Peyer's patch (tissue), 4 donors: ENCODE measurements around the gene LRP5. TPM values are rescaled to one million over a fixed set of nuclear protein-coding genes. Genes with fewer than 3 reads are reported as not detected.

ENCODE experiments used
- DNase-seq, 3 donors: peaks; one replicate each; pipeline ENCODE4 v3.0.0-alpha.2; 2017 to 2019
- H3K27ac ChIP-seq, 4 donors: fragments of 200-600 bp; sonication (generic); one replicate each; pipeline ENCODE4 v1.5.1; 2016 to 2019
- H3K27me3 ChIP-seq, 2 donors: fragments of 200-600 bp; sonication (generic); one replicate each; pipeline ENCODE4 v1.5.1; 2019
- H3K36me3 ChIP-seq, 3 donors: fragments of 200-600 bp; sonication (generic); one replicate each; pipeline ENCODE4 v1.5.1; 2016 to 2019
- H3K4me1 ChIP-seq, 4 donors: fragments of 200-600 bp; sonication (generic); one replicate each; pipeline ENCODE4 v1.5.1; 2016 to 2019
- H3K4me3 ChIP-seq, 4 donors: fragments of 200-600 bp; sonication (generic); 1 replicate in 3 of 4; 2 replicates in 1 of 4; pipeline ENCODE4 v1.5.1; 2016 to 2019; ENCODE audit warnings: mild to moderate bottlenecking in 1 of 4
- H3K9me3 ChIP-seq, 4 donors: fragments of 200-600 bp; sonication (generic); one replicate each; pipeline ENCODE4 v1.5.1; 2016 to 2019; ENCODE audit warnings: mild to moderate bottlenecking in 1 of 4
- POLR2A ChIP-seq, 2 donors: fragments of 450-650 bp; IDR thresholded peaks; one replicate each; pipeline ENCODE4 v1.5.1; 2017; ENCODE audit warnings: antibody characterized with exemption in 2 of 2, mild to moderate bottlenecking in 2 of 2, moderate library complexity in 2 of 2
- total RNA-seq, 4 donors: library from RNA; depleted of rRNA; stranded (reverse); fragments of >200 nt; gene quantifications; one replicate each; pipeline ENCODE4 v1.1.0, GENCODE V29; 2016
- TF ChIP-seq, protein P1 (sequence below), 6 experiments: fragments of 450-650 bp in 4 of 6; fragments of 200-600 bp in 2 of 6; sonication (generic) in 1 of 6; IDR thresholded peaks; one replicate each; pipeline ENCODE4 v1.5.1; 2017 to 2019; ENCODE audit warnings: antibody characterized with exemption in 6 of 6, mild to moderate bottlenecking in 3 of 6, moderate library complexity in 1 of 6

Gene LRP5
- total RNA-seq, 4 donors from 2014 or later, result 149 to 196 (median 168) TPM

DNA sequence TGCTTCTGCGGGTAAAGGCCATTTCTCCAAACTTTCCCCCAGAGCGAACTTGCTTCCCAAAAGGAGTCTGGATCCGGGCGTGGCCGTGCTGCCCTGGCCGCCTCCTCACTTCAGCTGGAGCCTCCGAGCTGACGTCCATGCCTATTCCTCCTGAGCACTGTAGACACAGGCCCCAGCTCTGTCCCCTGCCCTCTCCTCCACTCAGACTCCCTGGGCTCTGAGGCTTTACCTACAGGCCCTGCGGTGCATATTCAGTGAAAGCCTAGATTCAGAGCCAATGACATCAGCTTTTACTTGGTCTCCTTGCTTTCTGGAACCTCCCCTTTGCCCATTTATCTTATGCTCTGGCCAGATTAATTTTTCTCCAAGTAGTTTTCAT, 9.7 kb downstream of the LRP5 start:
- H3K4me1 ChIP-seq, result peaks cover 0 to 45% (median 2%) of the 10 kb centered on the region in 4 donors
- peak overlapping the region in 3 of 4 donors; percentile 10 to 85 (median 50) for H3K27ac ChIP-seq
- H3K27me3 ChIP-seq, result no peaks in the 10 kb centered on the region
- H3K9me3 ChIP-seq, result no peaks in the 10 kb centered on the region
- no peaks in the 10 kb centered on the region for H3K36me3 ChIP-seq
- no peak overlapping the region for H3K4me3 ChIP-seq
- TF ChIP-seq POLR2A (IDR thresholded peaks at IDR 0.05), result no peak
- DNase-seq, result no peak

DNA sequence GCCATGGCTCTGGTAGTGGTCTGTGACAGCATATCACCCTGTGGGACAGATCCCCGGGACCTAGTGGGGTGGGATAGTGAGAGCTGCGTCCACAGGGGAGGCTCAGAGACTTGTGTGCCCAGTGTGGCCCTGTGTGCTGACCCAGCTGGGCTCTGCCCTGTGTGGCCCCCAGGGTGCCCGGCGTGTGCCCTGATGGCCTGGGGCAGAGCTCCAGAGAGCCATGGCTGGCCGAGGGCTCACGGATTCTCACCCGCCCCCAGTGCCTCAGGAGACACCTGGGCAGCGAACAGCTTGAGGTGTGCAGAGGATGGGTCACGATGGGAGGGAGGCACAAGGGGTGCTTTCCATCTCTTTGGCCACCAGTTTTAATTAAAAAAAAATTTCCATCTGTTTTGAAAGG, 11.8 kb downstream of the LRP5 start:
- Histone ChIP-seq H3K27ac (no peak overlapping the region), H3K27me3 (no peaks in the 10 kb centered on the region), H3K9me3 (no peaks in the 10 kb centered on the region), H3K36me3 (no peaks in the 10 kb centered on the region), H3K4me1 (peaks cover 0 to 59% (median 11%) of the 10 kb centered on the region in 4 donors), H3K4me3 (no peak overlapping the region)
- no peak for DNase-seq
- no peak for TF ChIP-seq POLR2A (IDR thresholded peaks at IDR 0.05)
- TF ChIP-seq, protein P1, sequence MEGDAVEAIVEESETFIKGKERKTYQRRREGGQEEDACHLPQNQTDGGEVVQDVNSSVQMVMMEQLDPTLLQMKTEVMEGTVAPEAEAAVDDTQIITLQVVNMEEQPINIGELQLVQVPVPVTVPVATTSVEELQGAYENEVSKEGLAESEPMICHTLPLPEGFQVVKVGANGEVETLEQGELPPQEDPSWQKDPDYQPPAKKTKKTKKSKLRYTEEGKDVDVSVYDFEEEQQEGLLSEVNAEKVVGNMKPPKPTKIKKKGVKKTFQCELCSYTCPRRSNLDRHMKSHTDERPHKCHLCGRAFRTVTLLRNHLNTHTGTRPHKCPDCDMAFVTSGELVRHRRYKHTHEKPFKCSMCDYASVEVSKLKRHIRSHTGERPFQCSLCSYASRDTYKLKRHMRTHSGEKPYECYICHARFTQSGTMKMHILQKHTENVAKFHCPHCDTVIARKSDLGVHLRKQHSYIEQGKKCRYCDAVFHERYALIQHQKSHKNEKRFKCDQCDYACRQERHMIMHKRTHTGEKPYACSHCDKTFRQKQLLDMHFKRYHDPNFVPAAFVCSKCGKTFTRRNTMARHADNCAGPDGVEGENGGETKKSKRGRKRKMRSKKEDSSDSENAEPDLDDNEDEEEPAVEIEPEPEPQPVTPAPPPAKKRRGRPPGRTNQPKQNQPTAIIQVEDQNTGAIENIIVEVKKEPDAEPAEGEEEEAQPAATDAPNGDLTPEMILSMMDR (IDR thresholded peaks at IDR 0.05), result no peak

DNA sequence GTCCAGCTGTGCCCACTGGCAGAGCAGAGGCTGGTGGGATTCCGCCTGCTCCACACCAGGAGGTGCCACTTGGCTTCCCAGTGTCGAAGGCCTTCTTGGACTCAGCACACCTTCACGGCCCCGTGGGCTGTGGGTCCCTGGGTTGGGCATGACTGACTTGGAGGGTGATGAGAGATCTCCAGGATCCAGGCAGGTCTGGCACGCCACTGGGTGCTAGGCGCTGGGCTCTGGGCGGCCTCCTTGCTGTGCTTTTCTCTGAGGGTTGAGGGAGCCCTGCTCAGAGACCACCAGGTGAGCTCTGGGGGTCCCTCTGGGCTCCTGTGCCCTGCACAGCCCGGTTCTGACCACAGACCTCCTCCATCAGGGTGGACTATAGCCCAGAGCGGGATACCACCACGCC, 12.3 kb downstream of the LRP5 start:
- no peak for DNase-seq
- Histone ChIP-seq H3K9me3 (no peaks in the 10 kb centered on the region), H3K36me3 (no peaks in the 10 kb centered on the region), H3K4me1 (peaks cover 0 to 64% (median 11%) of the 10 kb centered on the region in 4 donors), H3K27me3 (no peaks in the 10 kb centered on the region), H3K27ac (no peak overlapping the region), H3K4me3 (no peak overlapping the region)
- no peak for TF ChIP-seq POLR2A (IDR thresholded peaks at IDR 0.05)
- TF ChIP-seq, protein P1 (IDR thresholded peaks at IDR 0.05), result no peak

DNA sequence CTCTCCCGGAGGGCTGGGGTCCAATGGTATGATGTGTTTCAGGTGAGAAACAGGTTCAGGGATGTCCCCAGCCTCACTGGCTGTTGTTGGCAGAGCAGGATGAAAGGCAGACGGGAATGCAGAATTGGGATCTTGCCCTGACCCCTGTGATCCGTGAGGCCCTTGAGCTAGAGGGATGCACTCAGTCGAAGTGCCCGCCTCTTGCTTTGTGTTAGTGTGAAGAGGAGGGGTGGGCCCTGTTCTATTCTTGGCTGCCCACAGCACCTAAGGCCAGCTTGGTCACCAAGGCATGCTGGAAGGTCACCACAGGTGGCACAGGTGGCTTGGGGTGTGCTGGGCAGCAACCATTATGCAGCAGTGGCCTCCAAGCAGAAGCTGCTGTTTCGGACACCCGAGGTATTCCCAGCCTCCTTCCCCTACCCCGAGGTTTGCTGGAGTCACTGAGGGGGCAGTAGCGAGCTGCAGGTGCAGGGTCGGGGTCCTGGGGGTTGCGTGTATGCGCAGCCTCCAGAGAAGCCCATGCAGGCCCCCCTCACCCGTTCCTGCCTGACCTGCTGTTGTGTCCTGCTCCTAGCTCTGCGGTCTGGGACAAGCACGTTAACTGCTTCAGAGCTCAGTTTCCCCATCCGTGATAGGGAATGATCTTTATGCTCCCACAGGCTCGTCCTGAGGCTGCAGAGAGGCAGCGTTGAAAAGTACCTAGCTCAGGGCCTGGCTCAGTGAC, 13.0 kb downstream of the LRP5 start:
- H3K4me3 ChIP-seq, result no peak overlapping the region
- H3K27ac ChIP-seq, result no peak overlapping the region
- H3K27me3 ChIP-seq, result no peaks in the 10 kb centered on the region
- H3K9me3 ChIP-seq, result no peaks in the 10 kb centered on the region
- H3K36me3 ChIP-seq, result no peaks in the 10 kb centered on the region
- H3K4me1 ChIP-seq, result peaks cover 0 to 70% (median 11%) of the 10 kb centered on the region in 4 donors
- no peak for TF ChIP-seq POLR2A (IDR thresholded peaks at IDR 0.05)
- TF ChIP-seq, protein P1 (IDR thresholded peaks at IDR 0.05), result no peak
- no peak for DNase-seq

DNA sequence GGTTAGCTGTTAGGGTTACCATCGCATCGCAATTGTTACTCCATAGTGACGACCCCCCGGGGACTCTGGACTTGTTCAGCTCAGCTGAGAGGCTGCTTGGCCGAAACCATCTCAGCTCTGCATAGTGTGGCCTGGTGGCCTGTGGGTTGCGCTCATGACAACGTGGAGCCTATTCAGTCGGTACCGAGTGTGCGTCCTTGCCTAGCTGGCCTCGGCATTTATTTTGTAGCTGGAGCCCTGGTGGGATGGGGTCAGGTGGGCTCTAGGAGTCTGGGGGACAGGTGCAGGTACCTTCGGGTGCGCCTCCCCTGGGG, 13.5 kb downstream of the LRP5 start:
- H3K36me3 ChIP-seq, result no peaks in the 10 kb centered on the region

More for the DNA sequence above, 13.5 kb downstream of the LRP5 start:
- no peak for DNase-seq
- Histone ChIP-seq H3K27me3 (no peaks in the 10 kb centered on the region), H3K4me1 (peaks cover 0 to 75% (median 11%) of the 10 kb centered on the region in 4 donors), H3K4me3 (no peak overlapping the region), H3K27ac (no peak overlapping the region), H3K9me3 (no peaks in the 10 kb centered on the region)
- no peak for TF ChIP-seq POLR2A (IDR thresholded peaks at IDR 0.05)
- TF ChIP-seq, protein P1 (IDR thresholded peaks at IDR 0.05), result no peak
